NCI-H1092 treated with DMSO at 0.1 percent for 48 hours (cell line): ENCODE data around the gene PRKG1.
A peak's percentile ranks its signal among the peaks of the same experiment; 100 is the strongest.
"Not testable (repeated sequence)": the region's sequence is repeated elsewhere in the genome, so short reads cannot be mapped to it uniquely, and the experiment has no call there.

ENCODE experiments used
- DNase-seq: peaks from one replicate; lab custom pipeline; 2025; lab: John Stamatoyannopoulos, UW

Gene PRKG1

DNA sequence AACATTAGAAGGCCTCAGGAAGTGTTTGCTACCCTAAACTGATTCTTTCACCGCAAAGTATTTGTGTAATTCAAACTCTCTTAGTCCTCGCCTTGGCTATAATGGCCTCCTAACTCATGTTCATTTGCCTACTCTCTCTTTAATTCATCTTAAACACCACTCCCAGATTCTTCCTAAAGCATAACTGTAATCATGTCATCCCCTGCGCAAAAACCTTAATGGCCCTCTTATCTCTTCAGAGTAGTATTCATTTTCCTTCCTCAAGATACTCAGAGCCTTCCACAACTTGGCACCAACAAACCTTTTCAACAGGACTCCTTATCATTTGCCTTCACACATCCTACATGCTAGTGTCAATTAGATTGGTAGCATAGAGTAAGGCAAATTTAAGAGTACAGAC lies 582.2 kb downstream of the PRKG1 start:
- no peak for DNase-seq

DNA sequence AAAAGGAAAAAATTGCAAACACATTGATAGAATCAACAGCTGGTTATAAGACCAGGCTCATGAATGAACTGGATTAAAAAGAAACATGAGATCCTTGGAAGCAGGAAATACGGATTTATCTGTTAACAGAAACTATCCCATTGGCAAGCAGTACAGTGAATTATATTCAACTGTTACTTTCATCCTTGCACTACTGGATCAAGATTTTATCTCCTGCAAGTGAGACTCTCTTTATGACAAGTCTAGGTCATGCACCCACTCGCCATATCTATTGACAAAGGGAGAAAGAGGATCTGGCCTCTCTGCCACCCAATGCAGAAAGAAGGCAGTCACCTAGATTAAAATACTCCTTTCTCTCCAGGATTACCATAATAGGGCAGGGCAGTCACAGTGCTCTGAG lies 583.7 kb downstream of the PRKG1 start:
- no peak for DNase-seq

DNA sequence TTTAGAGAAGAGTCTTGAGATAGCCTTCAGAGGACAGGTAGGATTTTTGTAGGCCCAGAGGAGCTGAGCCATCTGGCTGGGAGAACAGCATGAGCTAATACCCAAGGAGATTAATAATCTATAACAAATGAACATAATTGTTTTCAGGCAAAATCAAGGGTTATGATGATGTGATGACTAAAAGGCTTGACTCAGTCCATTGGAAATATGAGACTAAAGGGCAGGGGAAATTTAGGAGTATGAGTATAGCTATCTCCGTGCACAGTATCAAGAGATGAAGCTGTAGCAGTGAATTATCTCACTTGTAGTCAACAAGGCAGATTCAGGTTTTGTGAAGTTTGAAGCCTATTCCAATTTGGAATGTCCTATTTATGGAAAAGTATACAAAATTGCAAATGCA lies 585.1 kb downstream of the PRKG1 start:
- no peak for DNase-seq

DNA sequence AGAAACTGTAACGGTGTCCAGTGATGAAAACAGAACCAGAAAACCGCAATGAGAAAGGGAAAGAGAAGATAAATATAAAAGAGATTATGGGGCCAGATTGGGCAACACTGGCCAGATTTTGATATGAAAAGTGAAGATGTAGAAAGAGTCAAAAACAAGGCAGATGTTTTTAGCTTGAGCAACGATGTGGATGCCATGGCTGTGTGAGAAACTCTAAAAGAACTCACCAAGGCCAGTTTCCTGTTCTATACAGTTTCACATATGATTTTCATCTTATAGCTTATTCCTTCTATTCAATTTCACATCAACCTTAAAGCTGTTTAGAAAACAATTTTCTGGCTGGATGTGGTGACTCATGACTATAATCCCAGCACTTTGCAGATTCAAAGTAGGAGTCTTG lies 588.8 kb downstream of the PRKG1 start:
- no peak for DNase-seq

DNA sequence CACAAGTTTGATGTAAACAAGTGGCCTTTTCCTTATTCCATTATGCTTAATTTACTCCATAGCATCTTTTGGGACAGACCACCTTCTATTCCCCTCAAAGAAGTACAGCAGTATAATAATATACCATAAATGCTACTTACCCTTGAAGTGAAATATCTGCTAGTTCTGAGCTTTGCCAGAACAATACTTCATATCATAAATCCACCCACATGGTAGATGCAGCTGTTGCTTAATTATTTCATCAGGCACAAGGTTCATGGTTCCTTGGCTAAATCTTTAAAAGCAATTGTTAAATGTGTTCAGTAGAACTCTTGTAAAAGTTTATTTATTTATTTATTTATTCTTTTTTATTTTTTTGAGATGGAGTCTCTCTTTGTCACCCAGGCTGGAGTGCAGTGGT lies 592.2 kb downstream of the PRKG1 start:
- DNase-seq = no peak

DNA sequence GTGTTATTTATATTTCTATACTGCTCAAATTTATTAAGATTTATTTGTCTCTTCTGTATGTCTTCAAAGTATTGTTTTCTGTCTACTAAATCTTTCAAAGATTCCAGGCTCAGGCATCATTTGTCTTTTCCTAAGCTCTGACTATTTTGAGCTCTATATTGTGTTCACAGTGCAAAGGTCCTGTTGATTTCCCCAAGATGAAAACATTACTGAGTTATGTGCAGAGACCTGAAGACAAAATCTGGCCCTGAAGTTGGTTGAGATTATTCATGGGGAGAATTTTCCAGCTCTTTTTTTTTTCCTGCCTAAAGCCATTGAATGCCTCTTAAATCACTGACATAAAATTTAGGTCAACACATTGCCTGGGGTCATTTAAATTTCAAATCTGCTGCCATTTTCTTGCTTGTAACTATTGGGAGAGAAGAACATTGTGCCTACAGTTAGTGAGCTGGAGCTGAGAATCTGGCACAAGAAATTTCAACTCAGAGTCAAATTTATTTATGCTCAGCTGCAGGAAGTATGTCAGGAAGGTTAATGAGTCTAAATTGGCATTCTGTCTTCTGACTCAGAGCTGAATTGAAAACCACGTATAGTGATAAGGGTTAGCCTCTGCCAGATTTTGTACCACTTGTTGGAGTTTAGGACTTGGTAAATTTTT lies 593.5 kb downstream of the PRKG1 start:
- no peak for DNase-seq

DNA sequence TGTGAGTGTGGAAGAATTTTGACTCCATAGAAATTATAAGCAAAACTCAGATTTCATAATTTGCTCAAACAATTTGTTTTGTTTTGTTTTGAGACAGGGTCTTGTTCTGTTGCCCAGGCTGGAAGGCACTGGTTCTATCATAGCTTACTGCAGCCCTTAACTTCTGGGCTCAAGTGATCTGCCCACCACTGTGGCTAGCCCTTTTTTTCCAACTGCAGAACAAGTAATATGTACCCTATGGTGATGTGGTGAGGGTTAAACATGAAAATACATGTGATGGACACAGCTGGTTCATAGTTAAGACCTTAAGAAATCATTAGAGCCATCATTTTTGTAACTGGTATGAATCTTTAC lies 594.0 kb downstream of the PRKG1 start:
- no peak for DNase-seq

DNA sequence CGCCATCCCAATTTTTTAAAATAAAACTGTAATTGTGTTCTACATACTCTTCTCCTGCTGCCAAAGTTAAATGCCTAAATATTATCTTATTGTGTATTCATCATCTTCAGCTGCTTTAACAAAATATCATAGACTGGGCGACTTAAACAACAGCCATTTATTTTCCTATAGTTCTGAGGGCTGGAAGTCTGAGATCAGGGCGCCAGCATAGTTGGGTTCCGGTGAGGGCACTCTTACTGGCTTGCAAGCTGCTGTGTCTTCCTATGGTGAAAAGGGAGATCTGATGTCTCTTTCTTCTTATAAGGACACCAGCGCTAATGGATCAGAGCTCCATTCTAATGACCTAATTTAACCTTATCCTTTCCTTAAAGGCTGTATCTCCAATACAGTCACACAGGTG lies 594.8 kb downstream of the PRKG1 start:
- no peak for DNase-seq

DNA sequence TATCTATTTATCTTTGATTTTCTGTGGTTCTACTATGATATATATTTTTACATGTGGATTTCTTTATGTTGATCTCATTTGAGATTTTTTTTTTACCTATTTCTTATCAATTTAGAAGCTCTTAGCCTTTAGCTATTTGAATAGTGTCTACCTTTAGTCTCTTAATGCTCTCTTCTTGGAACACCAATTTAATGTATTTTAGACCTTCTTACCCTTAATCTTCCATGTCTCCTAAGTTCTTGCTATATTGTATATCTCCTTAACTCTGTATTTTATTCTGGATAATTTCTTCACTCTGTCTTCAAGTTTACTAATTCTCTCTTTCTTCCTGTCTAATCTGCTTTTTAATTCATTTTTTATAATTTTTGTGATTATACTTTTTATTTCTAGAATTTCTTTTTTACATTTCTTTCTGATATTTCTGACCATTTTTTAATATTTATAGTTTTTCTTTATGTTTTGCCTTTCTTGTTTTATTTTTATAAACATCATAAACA lies 597.8 kb downstream of the PRKG1 start:
- DNase-seq = no peak

DNA sequence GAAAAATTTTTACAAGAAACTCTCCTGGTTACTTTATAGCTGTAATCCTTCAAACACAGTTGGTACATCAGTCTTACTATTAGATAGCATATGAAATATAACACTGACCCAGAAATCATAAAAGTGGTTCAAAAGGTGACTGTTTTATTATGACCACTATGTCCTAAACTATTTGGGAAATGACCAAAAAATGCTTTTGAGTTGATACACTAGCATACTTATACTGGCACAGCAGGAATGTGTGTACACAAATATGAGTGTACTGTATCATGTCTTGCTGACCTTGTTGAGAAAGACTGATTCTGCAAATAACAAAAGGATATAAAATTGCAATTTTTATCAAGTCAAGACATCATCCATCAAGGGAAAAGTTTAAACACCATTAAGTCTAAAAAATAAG lies 600.8 kb downstream of the PRKG1 start:
- DNase-seq = no peak

DNA sequence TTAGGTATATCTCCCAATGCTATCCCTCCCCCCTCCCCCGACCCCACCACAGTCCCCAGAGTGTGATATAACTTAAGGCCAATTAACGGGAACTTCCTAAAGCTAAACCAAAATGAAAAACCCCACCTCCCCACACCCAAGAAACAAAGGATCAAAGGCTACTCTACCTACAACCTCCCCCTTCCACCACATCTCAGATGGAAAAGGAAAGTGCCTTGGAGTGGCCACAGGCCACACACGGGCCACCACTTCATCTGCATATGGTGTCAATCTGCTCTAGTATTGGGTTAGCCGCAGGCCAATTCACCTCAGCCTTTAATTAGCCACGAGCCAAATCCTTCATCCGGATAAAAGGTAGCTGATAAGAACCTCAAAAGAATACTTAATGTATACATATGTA lies 605.6 kb downstream of the PRKG1 start:
- no peak for DNase-seq

DNA sequence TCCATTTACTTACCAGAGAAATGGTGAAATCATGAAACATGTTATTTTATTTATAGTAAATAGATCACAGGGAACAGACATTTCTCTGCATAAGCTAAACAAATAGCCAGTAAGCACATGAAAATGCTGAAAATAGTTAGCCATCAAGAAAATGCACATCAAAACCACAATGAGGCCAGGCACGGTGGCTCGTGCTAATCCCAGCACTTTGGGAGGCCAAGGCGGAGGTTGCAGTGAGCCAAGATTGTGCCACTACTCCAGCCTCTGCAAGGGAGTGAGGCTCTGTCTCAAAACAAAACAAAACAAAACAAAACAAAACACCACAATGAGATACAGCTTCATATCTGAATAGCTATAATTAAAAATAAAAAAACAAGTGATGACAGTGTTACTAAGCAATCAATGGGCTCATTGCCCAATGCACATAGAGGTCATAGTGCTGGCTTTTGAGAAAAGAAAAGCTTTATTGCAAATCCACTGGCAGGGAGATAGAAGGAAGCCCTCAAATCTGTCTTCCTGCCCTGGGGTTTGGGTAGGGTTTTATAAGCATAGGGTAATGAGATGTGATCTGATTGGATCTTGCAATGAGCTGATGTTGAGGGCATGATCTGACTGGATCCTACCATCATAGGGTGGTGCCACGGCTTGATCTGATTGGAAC lies 608.9 kb downstream of the PRKG1 start:
- DNase-seq = no peak

DNA sequence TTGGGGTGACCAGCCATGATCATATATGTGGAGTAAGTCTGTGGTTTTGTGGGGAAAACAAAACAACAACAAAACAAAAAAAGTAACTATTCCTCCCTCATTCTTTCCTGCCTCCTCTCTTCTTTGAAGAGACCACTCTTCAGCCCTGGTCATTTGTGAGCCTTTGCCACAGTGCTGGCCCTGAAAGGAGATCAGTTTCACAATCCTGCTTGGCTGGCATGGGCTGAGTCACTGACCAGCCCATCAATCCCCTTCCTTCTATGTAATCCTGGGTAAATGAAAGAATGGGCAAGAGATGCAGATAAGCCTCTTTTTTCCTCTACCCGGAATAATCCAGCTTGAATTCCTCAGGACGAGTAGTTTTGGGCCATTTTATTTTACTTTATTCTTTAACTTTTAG lies 611.5 kb downstream of the PRKG1 start:
- DNase-seq = no peak

DNA sequence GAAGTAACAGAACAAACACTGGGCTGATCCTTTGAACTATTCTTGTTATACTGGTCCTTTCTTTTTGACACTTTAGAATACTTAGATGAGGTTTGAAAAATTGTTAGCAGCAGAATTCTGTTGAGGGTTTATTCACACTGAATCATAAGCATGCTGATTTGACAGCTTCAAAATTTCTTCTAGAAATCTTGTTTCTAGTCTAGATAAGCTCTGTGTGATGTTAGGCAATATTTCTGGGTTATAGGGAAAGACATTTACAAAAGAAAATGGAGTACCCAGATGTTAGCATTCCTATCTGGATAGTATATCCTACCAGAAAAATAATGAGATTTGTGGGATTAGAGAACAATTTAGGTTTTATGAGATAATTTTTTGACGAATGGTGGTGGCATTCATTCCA lies 613.0 kb downstream of the PRKG1 start:
- DNase-seq = no peak

DNA sequence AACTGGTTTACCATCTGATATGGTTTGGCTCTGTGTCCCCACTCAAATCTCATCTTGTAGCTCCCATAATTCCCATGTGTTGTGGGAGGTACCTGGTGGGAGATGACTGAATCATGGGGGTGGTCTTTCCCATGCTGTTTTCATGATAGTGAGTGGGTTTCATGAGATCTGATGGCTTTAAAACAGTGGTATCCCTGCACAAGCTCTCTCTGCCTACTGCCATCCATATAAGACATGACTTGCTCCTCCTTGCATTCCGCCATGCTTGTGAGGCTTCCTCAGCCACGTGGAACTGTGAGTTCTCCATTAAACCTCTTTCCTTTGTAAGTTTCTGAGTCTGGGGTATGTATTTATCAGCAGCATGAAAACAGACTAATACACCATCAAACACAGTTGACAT lies 614.5 kb downstream of the PRKG1 start:
- DNase-seq = not testable (repeated sequence)

DNA sequence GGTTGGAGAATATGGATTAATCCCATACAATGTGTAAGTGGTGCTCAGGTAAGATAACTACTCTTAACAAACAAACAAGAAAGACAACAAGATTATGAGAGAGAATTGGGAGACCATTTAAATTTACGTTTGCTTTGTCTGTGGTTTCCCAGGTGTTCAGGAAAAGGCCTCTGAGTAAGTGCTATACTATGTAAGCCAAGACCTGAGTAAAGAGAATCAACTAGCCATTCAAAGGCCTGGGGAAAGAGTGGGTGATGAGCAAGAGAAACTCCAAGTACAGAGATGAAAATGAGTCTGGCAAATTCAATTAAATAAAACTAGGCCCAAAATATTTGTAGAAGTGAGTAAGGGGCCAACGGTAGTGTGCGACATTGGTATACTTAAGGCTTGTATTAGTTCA lies 615.2 kb downstream of the PRKG1 start:
- DNase-seq = no peak

DNA sequence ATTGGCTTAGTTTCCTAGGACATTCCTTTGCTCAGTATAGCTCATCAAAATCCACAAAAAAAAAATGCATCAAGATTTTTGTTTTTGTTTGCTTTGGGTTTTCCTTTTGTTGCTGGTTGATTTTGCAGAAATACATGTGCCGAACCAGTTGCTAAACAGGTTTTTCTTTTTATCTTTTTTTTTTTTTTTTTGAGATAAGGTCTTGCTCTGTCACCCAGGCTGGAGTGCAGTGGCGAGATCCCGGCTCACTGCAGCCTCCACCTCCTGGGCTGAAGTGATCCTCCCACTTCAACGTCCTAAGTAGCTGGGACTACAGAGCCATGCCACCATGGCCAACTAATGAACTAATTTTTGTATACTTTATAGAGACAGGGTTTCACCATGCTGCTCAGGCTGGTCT lies 616.8 kb downstream of the PRKG1 start:
- no peak for DNase-seq

DNA sequence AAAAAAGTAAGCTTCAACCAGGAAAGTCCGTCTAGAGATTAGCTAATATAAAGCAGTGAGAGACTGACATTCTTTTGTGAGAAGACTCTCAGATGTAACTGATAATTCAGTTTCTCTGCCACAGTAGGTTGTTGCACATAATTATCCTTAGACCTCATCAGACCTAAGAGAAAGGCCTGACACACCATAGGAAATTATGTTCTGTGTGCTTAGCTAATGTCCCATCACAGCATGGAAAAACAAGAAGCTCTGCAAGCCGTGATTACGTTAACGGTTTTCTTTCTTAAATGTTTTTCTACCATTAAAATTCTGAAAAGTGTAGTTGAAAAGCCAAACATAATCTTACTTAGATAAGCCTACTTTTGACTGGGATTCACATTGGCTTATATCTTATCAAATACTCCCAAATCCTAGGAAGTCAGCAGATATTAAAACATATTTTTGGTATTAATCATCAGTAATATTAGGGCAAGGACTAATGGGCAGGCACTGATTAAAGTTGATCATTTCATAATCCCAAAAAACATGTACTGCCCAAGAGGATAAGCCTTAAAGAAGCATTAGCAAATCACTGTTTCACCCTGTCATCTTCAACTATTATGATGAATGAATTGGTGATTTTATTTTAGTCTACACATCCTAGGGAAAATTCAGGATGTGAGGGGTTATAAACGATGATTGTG lies 619.9 kb downstream of the PRKG1 start:
- DNase-seq = no peak

DNA sequence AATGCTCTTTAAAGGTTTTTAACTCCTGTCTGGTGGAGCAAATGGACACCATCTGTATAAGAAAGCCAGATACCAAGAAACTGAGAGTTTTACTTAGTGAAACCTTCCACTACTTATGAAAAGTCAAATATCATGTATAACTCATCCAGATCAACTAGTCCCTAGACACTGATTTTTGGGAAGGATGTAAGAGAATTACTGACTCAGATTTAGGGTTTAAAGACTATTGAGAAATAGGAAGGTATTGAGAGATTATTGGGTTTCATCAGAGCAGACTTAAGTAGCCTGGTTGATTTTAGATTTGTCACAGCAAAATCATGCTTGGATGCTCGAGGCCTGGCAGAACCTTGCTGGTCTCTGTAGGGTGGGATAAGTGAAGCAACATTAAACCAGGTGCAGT lies 622.0 kb downstream of the PRKG1 start:
- no peak for DNase-seq

DNA sequence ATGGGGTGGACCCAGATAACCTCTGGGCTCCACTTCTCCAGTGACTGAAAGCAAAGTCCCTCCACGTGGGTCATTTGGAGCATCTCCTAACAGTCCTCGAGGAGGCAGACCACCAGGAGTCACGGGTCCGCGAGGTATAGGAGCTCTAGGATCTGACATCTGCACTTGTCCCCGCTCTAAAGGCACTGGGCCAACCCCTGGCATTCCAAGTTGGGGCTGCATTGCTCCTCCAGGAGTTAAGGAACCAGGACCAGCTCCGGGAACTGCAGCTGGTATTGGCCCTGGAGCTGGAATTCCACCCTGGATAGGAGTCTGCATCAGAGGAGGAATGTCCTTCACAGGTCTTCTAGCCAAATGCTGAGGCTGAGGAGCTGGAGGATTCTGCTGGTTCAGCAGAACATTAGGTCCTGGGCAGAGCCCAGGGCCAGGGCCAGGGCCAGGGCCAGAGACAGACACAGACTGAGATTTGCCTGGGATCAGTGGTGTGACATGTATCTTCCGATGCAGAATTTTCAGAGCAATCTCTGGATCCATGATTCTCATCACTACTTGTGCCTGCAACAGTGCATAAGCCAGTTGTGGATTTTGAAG lies 624.3 kb downstream of the PRKG1 start:
- DNase-seq = no peak

DNA sequence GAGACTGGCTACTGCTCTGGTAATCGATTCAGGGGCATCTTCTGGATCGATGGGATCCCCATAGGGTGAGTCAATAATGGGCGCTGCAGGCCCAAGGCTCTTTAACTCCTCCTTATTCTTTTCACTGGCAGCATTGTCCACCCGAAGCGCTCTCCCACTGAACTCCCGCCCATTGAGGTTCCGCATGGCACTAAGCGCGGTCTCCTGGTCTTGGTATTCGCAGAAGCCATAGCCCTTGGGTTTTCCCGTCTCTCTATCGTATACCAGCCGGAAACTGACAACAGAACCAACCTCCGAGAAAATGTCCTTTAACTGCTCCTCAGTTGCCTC lies 624.8 kb downstream of the PRKG1 start:
- DNase-seq = no peak

DNA sequence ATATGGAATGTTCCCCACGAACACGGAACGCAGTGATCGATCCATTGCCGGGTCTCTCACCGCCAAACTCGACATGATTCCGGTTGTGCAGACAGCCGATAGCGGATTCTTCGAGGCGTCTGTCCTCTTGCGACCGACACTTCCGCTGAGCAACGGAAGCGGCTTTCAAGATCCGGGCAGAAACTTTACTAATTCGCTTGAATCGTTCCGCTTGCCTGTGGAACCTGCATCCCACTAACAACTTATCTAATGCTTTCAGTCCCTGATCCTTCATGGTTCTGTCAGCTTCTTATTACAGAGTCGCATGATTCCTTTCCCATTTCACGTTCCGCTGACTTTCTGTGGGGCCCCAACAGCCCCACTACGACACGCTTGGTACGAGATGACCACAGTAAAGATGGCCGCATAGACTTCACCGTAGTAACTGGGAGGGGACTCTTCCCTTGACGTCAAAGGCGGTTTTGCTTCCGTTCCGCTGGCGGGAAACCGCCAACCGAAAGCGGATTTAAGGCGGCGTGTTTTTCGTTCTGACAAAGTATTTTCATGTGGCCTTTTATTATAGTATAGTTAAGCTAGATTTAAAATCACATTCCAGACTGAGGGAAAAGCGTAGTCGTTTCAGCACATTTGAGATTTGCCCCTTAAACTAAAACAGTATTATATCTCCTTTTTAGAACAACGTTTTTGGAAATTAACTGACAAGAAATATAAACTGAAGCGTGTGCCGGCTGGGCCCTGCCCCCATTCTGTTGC lies 625.4 kb downstream of the PRKG1 start, which contains the start of gene CSTF2T:
Gene CSTF2T (minus strand): TSS at position 121 of the 753 bp plus-strand sequence. CDS start 46 bp downstream, at position 75.
- DNase-seq = peak; percentile 89
